Fibroblast of lung (primary cell): Measurements from ENCODE around the gene ZNF140.

Experiments
- EZH2 ChIP-seq: IDR thresholded peaks from 2 replicates; pipeline ENCODE4 v1.5.1; 2012; ENCODE audit warnings: low read length, control low read depth, mild to moderate bottlenecking; ENCODE audit errors: missing control alignments
- TF ChIP-seq, protein P1 (sequence below), 2 donors: IDR thresholded peaks in 1 of 2; conservative IDR thresholded peaks in 1 of 2; 1 replicate in 1 of 2; 2 replicates in 1 of 2; pipeline ENCODE4 v1.5.1; 2011 to 2012; ENCODE audit warnings: low read length in 2 of 2, control low read depth in 1 of 2, inconsistent platforms in 1 of 2, low read depth in 1 of 2, mild to moderate bottlenecking in 1 of 2

DNA sequence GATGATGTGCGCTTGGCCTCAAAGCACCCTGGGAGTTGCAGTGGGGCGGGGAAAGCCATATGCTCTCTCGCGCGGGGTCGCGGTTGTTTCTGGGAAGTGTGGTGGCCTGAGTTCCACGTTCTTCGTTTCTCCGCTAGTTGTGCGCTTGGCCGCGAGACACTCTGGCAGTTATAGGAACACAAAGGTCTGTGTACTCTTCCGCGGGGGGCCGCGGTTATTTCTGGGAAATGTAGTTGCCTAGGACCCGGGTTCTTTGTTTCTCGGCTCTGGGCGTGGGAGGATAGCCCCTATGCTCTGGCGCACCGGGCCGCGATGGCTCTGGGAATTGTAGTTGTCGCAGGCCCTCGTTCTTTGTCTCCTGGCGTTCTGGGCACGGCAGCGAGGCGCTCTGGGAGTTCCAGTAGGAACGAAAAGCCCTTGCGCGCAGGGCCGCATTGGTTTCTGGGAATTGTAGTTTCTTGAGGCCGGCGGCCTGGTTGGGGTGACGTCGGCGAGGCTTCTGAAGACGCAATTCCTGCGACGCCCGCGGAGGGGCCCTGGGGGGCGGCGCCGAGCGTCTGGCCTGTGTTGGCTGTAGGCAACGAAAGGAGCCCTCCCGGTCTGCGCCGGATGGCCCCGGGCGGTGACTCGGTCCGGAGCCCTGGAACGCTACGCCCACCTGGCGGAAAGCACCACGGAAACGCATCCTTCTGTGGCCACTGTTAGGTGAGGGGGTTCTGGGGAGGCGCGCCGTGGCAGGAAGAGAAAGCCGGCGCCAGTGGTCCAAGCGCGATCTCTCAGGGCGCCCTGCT, at the start of gene ZNF140:
- TF ChIP-seq, protein P1, sequence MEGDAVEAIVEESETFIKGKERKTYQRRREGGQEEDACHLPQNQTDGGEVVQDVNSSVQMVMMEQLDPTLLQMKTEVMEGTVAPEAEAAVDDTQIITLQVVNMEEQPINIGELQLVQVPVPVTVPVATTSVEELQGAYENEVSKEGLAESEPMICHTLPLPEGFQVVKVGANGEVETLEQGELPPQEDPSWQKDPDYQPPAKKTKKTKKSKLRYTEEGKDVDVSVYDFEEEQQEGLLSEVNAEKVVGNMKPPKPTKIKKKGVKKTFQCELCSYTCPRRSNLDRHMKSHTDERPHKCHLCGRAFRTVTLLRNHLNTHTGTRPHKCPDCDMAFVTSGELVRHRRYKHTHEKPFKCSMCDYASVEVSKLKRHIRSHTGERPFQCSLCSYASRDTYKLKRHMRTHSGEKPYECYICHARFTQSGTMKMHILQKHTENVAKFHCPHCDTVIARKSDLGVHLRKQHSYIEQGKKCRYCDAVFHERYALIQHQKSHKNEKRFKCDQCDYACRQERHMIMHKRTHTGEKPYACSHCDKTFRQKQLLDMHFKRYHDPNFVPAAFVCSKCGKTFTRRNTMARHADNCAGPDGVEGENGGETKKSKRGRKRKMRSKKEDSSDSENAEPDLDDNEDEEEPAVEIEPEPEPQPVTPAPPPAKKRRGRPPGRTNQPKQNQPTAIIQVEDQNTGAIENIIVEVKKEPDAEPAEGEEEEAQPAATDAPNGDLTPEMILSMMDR (conservative IDR thresholded peaks at IDR 0.05 in 1 of 2, IDR thresholded peaks at IDR 0.05 in 1 of 2; ENCODE audit: low read depth in 1 of 2, low read length in 2 of 2), result peak in 1 of 2 donors; percentile 23
- no peak for TF ChIP-seq EZH2
